Erythroblast (primary cell): Measurements from ENCODE around the gene TM2D1.

Source experiments
- GATA1 ChIP-seq: IDR thresholded peaks from 2 replicates; pipeline ENCODE4 v1.6.1; 2011; ENCODE audit warnings: low read depth, mild to moderate bottlenecking, control low read depth, low read length, moderate library complexity
- POLR2A ChIP-seq: IDR thresholded peaks from 2 replicates; pipeline ENCODE4 v1.6.1; 2011; ENCODE audit warnings: mild to moderate bottlenecking, low read length

DNA sequence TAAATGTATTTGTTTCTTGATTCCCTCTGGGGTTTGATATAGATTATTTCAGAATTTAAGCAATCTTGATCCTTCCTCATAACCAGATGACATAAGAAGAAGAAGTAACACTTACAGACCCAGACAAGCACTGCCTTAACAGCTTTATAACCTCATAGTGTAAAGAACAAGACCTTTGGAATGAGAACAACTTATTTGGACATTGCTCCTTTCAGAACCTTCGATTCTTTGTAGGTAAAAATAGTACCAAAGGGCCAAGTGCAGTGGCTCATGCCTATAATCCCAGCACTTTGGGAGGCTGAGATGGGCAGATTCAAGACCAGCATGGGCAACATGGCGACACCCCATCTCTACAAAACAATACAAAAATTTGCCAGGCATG lies 15.0 kb downstream of the TM2D1 start:
- TF ChIP-seq POLR2A = no peak
- no peak for TF ChIP-seq GATA1
